ENCODE measurements around the gene CCDC18.
"Not testable (repeated sequence)": the region's sequence is repeated elsewhere in the genome, so short reads cannot be mapped to it uniquely, and the experiment has no call there.

CCDC18 gene

DNA sequence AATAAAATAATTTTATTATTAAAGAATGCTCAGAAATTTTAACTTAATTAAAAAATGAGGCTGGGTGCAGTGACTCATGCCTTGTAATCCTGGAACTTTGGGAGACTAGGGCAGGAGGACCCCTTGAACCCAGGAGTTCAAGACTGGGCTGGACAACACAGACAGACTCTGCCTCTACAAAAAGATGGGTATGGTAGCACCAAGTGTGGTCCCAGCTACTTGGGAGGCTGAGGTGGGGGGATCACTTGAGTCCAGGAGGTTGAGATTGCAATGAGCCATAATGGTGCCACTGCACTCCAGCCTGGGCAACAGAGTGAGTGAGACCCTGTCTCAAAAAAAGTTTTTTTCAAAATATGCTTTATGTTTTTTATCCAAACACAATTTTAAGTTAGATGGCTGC is 25.6 kb upstream of the CCDC18 start:
- DNase-seq (ENCODE audit: low read depth): no peak
- TF ChIP-seq, protein P1, sequence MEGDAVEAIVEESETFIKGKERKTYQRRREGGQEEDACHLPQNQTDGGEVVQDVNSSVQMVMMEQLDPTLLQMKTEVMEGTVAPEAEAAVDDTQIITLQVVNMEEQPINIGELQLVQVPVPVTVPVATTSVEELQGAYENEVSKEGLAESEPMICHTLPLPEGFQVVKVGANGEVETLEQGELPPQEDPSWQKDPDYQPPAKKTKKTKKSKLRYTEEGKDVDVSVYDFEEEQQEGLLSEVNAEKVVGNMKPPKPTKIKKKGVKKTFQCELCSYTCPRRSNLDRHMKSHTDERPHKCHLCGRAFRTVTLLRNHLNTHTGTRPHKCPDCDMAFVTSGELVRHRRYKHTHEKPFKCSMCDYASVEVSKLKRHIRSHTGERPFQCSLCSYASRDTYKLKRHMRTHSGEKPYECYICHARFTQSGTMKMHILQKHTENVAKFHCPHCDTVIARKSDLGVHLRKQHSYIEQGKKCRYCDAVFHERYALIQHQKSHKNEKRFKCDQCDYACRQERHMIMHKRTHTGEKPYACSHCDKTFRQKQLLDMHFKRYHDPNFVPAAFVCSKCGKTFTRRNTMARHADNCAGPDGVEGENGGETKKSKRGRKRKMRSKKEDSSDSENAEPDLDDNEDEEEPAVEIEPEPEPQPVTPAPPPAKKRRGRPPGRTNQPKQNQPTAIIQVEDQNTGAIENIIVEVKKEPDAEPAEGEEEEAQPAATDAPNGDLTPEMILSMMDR (conservative IDR thresholded peaks at IDR 0.05; ENCODE audit: low read depth, low read length): no peak
- no peak overlapping the region for H3K4me3 ChIP-seq (ENCODE audit: low read depth, low read length)

DNA sequence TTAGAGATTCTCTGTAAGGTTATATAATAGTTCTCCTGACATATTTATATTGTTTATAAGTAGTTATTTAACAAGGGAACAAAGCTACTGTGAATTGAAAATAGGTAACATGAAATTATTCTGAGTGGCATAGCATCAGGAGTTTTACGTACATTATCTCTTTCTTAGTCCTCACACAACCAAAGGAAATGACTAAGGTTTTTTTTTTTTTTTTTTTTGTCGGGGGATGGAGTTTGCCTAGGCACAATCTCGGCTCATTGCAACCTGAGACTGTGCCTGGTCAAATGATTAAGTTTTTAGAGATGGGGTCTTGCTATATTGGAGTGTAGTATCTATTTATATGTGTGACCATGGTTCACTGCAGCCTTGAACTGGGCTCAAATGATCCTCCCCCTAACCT is 25.2 kb upstream of the CCDC18 start:
- DNase-seq (ENCODE audit: low read depth): no peak
- TF ChIP-seq, protein P1 (conservative IDR thresholded peaks at IDR 0.05; ENCODE audit: low read depth, low read length): no peak
- no peak overlapping the region for H3K4me3 ChIP-seq (ENCODE audit: low read depth, low read length)

DNA sequence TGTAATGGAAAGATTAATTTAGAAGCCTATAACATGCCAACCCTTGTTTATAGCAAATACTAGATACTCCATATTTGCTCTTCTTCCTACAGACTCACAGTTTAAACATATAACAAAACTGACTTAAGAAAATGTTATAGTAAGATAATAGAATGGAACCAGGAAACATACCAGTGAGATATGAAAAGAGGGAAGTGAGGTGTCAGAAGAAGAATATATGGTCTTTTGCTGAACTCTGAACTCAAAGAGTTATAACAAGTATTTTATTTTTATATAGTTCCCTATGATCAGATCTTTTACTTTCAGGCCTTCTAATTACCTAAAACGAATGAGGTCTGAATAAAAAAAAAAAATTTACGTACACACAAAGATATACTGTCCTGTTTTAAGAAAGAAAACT is 21.2 kb upstream of the CCDC18 start:
- no peak for DNase-seq (ENCODE audit: low read depth)
- TF ChIP-seq, protein P1 (conservative IDR thresholded peaks at IDR 0.05; ENCODE audit: low read depth, low read length): no peak
- no peak overlapping the region for H3K4me3 ChIP-seq (ENCODE audit: low read depth, low read length)

DNA sequence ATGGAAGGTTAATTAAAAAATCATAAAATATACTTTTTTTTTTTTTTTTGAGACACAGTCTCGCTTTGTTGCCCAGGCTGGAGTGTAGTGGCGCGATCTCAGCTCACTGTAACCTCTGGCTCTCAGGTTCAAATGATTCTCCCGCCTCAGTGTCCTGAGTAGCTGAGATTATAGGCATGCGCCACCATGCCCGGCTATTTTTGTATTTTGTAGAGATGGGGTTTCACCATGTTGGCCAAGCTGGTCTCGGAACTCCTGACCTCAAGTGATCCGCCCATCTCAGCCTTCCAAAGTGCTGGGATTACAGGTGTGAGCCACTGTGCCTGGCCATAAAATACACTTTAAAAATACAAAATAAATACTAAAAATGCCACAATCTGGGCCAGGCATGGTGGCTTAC is 17.2 kb upstream of the CCDC18 start:
- not testable (repeated sequence) for H3K4me3 ChIP-seq (ENCODE audit: low read depth, low read length); DNase-seq (ENCODE audit: low read depth)

DNA sequence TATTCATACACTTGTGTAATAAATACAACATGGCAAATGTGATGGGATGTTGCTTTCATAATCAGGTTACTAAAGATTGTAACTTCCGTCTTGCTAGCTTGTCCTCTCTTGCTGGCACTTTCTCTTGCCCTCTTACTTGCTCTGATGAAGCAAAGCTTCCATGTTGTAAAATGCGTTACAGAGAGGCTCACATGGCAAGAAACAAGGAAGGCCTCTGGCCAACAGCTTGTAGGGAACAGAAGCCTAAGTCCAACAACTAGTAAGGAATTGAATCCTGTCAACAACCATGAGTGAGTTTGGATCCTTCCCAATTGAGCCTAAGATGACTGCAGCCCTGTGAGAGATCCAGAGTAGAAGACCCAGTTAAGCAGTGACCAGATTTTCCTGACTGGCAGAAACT is 15.7 kb upstream of the CCDC18 start:
- H3K4me3 ChIP-seq (ENCODE audit: low read depth, low read length): no peak overlapping the region
- TF ChIP-seq, protein P1 (conservative IDR thresholded peaks at IDR 0.05; ENCODE audit: low read depth, low read length): no peak
- DNase-seq (ENCODE audit: low read depth): no peak

DNA sequence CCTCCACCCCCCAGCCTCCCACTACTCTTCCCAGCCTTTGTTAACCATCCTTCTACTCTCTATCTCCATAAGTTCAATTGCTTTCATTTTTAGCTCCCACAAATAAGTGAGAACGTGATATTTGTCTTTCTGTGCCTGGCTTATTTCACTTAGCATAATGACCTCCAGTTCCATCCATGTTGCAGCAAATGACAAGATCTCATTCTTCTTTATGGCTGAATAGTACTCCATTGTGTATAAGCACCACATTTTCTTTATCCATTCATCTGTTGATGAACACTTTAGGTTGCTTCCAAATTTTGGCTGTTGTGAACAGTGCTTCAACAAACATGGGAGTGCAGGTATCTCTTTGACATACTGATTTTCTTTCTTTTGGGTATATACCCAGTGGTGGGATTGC is 14.6 kb upstream of the CCDC18 start:
- H3K4me3 ChIP-seq (ENCODE audit: low read depth, low read length); DNase-seq (ENCODE audit: low read depth): not testable (repeated sequence)

DNA sequence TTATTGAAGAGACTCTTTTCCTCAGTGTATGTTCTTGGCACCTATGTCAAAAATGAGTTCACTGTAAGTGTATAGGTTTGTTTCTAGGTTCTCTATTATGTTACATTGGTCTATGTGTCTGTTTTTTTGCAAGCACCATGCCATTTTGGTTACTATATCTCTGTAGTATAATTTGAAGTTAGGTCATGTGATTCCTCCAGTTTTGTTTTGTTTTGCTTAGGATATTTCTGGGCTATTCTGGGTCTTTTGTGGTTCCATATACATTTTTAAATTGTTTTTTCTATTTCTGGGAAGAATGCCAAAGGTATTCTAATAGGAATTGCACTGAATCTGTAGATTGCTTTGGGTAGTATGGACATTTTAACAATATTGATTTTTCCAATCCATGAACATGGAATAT is 13.5 kb upstream of the CCDC18 start:
- peak; percentile 21 for DNase-seq (ENCODE audit: low read depth)
- TF ChIP-seq, protein P1 (conservative IDR thresholded peaks at IDR 0.05; ENCODE audit: low read depth, low read length): no peak
- no peak overlapping the region for H3K4me3 ChIP-seq (ENCODE audit: low read depth, low read length)

DNA sequence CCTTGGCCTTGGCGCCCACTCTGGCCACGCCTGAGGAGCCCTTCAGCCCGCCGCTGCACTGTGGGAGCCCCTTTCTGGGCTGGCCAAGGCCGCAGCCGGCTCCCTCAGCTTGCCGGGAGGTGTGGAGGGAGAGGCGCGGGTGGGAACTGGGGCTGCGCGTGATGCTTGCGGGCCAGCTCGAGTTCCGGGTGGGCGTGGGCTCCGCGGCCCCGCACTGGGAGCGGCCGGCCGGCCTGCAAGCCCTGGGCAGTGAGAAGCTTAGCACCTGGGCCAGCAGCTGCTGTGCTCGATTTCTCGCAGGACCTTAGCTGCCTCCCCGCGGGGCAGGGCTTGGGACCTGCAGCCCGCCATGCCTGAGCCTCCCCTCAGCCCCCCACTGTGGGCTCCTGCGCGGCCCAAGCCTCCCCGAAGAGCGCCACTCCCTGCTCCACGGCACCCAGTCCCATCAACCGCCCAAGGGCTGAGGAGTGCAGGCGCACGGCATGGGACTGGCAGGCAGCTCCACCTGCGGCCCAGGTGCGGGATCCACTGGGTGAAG is 10.3 kb upstream of the CCDC18 start:
- not testable (repeated sequence) for DNase-seq (ENCODE audit: low read depth); H3K4me3 ChIP-seq (ENCODE audit: low read depth, low read length)

DNA sequence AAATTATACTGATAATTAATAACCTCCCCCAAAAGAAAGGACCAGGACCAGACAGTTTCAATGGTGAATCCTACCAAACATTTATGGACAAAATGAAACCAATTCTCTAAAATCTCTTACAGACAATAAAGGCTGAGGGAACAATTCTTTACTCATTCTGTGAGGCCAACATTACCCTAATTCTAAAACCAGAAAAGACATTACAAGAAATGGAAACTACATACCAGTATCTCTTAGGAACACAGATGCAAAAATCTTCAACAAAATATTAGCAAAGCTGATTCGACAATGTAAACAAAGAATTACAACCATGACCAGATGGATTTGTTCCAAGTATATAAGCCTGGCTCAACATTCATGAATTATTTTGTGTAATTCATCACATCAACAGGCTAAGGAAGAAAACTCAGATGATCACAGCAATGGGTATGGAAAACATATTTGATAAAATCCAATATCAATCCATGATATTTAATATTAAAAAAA is 8.9 kb upstream of the CCDC18 start:
- no peak overlapping the region for H3K4me3 ChIP-seq (ENCODE audit: low read depth, low read length)

More for the DNA sequence above, 8.9 kb upstream of the CCDC18 start:
- peak; percentile 43 for DNase-seq (ENCODE audit: low read depth)
- TF ChIP-seq, protein P1 (conservative IDR thresholded peaks at IDR 0.05; ENCODE audit: low read depth, low read length): no peak
